Skin epidermis (tissue), 12 donors: ENCODE measurements around the gene DUSP21.
"Not testable (repeated sequence)": the region's sequence is repeated elsewhere in the genome, so short reads cannot be mapped to it uniquely, and the experiment has no call there.

Source experiments
- H3K27ac ChIP-seq, 21 experiments: fragments of 200-600 bp; sonication (generic) in 11 of 21; one replicate each; pipeline ENCODE4 v1.5.0; 2020; ENCODE audit warnings: mild to moderate bottlenecking in 3 of 21, inconsistent platforms in 2 of 21, moderate library complexity in 2 of 21
- H3K4me3 ChIP-seq, 7 experiments: fragments of 200-600 bp; sonication (generic) in 2 of 7; one replicate each; pipeline ENCODE4 v1.5.0; 2020; ENCODE audit warnings: inconsistent platforms in 2 of 7, mild to moderate bottlenecking in 2 of 7, moderate library complexity in 1 of 7

The DUSP21 gene

GRCh38 chrX:44843753-44844152 lies at the start of gene DUSP21:
TSS of gene DUSP21 (plus strand) at chrX:44844021. CDS start at chrX:44844133, 112 bp downstream.
- H3K27ac ChIP-seq = no peak within 1 kb of the TSS

GRCh38 chrX:44795945-44796450 lies 47.8 kb upstream of the DUSP21 start:
- Histone ChIP-seq H3K27ac (no peak overlapping the region), H3K4me3 (no peak overlapping the region)

More at GRCh38 chrX:44843753-44844152, at the start of gene DUSP21:
- no peak within 1 kb of the TSS for H3K4me3 ChIP-seq

- no peak overlapping the region for H3K27ac ChIP-seq
- no peak overlapping the region for H3K4me3 ChIP-seq
These were observed 41.2 kb upstream of the DUSP21 start for GRCh38 chrX:44802613-44803012.

GRCh38 chrX:44815681-44816080 lies 28.1 kb upstream of the DUSP21 start:
- no peak overlapping the region for H3K4me3 ChIP-seq
- H3K27ac ChIP-seq = no peak overlapping the region

GRCh38 chrX:44816367-44816766 lies 27.5 kb upstream of the DUSP21 start:
- no peak overlapping the region for H3K27ac ChIP-seq
- H3K4me3 ChIP-seq = no peak overlapping the region

- H3K27ac ChIP-seq = no peak overlapping the region
- no peak overlapping the region for H3K4me3 ChIP-seq
These were observed 26.8 kb upstream of the DUSP21 start for GRCh38 chrX:44817029-44817428.

- no peak overlapping the region for H3K4me3 ChIP-seq
- no peak overlapping the region for H3K27ac ChIP-seq
These were observed 21.2 kb upstream of the DUSP21 start for GRCh38 chrX:44822601-44823000.

- not testable (repeated sequence) for H3K27ac ChIP-seq, H3K4me3 ChIP-seq
These were observed 20.6 kb upstream of the DUSP21 start for GRCh38 chrX:44823193-44823592.

GRCh38 chrX:44828008-44828605 lies 15.7 kb upstream of the DUSP21 start:
- Histone ChIP-seq H3K4me3 (no peak overlapping the region), H3K27ac (no peak overlapping the region)

- Histone ChIP-seq H3K27ac (no peak overlapping the region), H3K4me3 (no peak overlapping the region)
These were observed 14.0 kb upstream of the DUSP21 start for GRCh38 chrX:44829832-44830231.

GRCh38 chrX:44842550-44843317 lies 1.1 kb upstream of the DUSP21 start:
- no peak overlapping the region for H3K4me3 ChIP-seq
- no peak overlapping the region for H3K27ac ChIP-seq

GRCh38 chrX:44843318-44843702 lies 511 bp upstream of the DUSP21 start:
- no peak overlapping the region for H3K27ac ChIP-seq
- H3K4me3 ChIP-seq = no peak overlapping the region

- Histone ChIP-seq H3K27ac (no peak overlapping the region), H3K4me3 (no peak overlapping the region)
These were observed 383 bp downstream of the DUSP21 start for GRCh38 chrX:44844204-44844603.

- not testable (repeated sequence) for H3K27ac ChIP-seq
These were observed 7.1 kb downstream of the DUSP21 start for GRCh38 chrX:44850891-44851290.

GRCh38 chrX:44871114-44871645 lies 27.4 kb downstream of the DUSP21 start:
- no peak overlapping the region for H3K4me3 ChIP-seq

More at GRCh38 chrX:44850891-44851290, 7.1 kb downstream of the DUSP21 start:
- not testable (repeated sequence) for H3K4me3 ChIP-seq

GRCh38 chrX:44871931-44872820 lies 28.4 kb downstream of the DUSP21 start:
- H3K4me3 ChIP-seq = peak overlapping the region; percentile 62 to 87 (median 72)
- peak overlapping the region; percentile 91 to 99 (median 97) for H3K27ac ChIP-seq

More at GRCh38 chrX:44871114-44871645, 27.4 kb downstream of the DUSP21 start:
- peak overlapping the region in 1 of 21 experiments; percentile 97 for H3K27ac ChIP-seq

- Histone ChIP-seq H3K4me3 (peak within 1 kb of the TSS; percentile 62 to 87 (median 72)), H3K27ac (peak within 1 kb of the TSS; percentile 91 to 99 (median 97))
These were observed 29.1 kb downstream of the DUSP21 start, which contains the start of gene KDM6A for GRCh38 chrX:44872821-44873414. TSS of gene KDM6A (plus strand) at chrX:44873188. CDS start at chrX:44873552, 364 bp downstream.

- H3K4me3 ChIP-seq = peak overlapping the region; percentile 62 to 87 (median 72)
These were observed 29.8 kb downstream of the DUSP21 start for GRCh38 chrX:44873415-44874276.

More at GRCh38 chrX:44873415-44874276, 29.8 kb downstream of the DUSP21 start:
- H3K27ac ChIP-seq = peak overlapping the region; percentile 84 to 99 (median 97)
